Measurements from ENCODE around the gene COL6A3. TPM values are rescaled to one million over a fixed set of nuclear protein-coding genes. Genes with fewer than 3 reads are reported as not detected.

Gene COL6A3
- total RNA-seq, 6 experiments from 2014 or later: 4.5 to 21.1 (median 8.8) TPM

DNA sequence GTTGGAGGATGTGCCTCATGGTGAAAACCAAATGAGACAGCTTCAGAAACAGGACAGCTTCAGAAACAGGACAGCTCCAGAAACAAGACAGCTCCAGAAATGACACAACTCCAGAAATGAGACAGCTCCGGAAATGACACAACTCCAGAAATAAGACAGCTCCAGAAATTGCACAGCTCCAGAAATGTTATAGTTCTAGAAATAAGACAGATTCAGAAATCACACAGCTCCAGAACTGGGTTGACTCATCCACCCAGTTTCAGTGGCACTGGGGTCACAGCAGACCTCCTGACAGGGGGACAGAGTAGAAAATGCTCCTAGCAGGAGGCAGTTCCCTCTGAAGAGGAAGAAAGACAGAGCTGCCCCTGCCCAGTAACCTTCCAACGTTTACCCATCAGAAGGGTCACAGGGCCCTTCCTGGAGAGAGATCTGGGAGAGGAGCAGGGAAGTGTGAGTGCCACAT lies 26.9 kb upstream of the COL6A3 start:
- Histone ChIP-seq H3K27me3 (no peaks in the 10 kb centered on the region), H3K4me3 (no peak overlapping the region), H3K9me3 (no peaks in the 10 kb centered on the region), H3K36me3 (no peaks in the 10 kb centered on the region), H3K27ac (no peak overlapping the region), H3K4me1 (no peaks in the 10 kb centered on the region)
- ATAC-seq (no peak), DNase-seq (no peak)
- intact Hi-C loops (cut with DNase I): no loop called here
- TF ChIP-seq CTCF (IDR thresholded peaks at IDR 0.05) (no peak), POLR2A (IDR thresholded peaks at IDR 0.05) (no peak)
- 7% methylated on average over 2 of the region's 2 CpGs for WGBS (ENCODE audit: insufficient coverage, low coverage, low lambda C conversion rate, missing lambda C conversion rate)

DNA sequence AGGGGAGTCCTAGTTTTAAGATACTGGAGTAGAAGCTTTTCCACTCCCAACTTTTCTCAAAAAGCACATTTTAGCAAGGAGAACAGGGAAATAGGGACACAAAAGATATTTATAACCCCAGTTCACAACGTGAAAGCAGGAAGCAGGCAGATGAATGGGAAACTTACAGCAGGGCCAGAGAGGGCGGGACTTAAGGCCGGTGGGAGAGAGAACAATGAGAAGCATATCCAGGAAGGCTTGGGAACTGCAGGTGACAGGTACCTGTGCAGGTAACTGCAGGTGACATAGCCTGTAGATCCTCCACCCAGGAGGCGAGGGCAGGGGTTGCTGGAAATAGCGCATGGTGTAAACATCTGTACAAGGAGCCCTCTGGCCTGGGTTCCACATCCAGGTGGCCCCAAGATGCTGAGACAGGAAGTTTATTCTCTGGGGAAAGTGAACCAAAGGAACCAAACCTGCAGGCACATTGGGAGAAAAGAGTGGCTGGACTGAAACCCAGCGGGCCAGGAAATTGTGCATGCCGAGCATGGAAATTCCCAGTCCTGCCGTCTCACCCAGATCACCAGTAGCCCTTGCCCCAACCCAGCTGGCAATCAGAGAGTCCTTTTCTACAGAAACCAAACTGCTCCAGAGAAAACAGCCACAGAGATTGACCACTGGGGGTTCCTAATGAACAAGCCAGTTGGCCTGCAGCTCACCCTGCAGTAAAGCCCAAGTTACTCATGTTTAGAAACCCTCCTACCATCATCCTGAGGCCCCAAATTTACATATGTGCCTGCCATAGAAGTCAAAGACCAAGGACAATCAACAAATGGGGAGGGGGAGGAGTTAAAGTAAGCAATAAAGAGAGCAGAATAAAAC lies 24.3 kb upstream of the COL6A3 start:
- intact Hi-C loops (cut with DNase I): no loop called here
- Histone ChIP-seq H3K27ac (no peak overlapping the region), H3K36me3 (no peaks in the 10 kb centered on the region), H3K27me3 (no peaks in the 10 kb centered on the region), H3K4me1 (no peaks in the 10 kb centered on the region), H3K9me3 (no peaks in the 10 kb centered on the region), H3K4me3 (no peak overlapping the region)
- WGBS (ENCODE audit: insufficient coverage, low coverage, low lambda C conversion rate, missing lambda C conversion rate): 12% methylated on average over 3 of the region's 8 CpGs
- ATAC-seq: no peak
- no peak for DNase-seq
- TF ChIP-seq CTCF (IDR thresholded peaks at IDR 0.05) (no peak), POLR2A (IDR thresholded peaks at IDR 0.05) (no peak)

DNA sequence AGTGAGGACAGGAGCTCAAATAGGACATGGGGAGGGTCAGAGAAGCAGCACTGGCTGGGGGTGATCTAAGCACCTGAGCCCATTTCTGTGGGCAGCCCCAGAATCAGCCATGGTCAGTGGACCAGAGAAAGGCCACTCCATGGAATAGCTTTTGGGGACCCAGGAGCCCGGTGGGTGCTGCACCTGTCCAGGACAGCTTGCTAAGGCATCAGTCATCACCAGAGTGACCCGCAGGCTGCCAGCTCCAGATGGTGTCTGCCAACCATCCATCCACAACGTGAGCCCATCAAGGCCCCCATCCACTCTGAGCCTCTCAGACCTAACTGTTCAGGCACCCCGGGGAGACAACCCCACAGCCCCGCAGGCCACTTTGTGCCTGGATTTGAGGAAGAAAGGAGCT lies 23.6 kb upstream of the COL6A3 start:
- Histone ChIP-seq H3K27ac (no peak overlapping the region), H3K27me3 (no peaks in the 10 kb centered on the region), H3K4me1 (no peaks in the 10 kb centered on the region), H3K36me3 (no peaks in the 10 kb centered on the region), H3K9me3 (no peaks in the 10 kb centered on the region), H3K4me3 (no peak overlapping the region)
- intact Hi-C loops (cut with DNase I): no loop called here
- DNase-seq: no peak
- no peak for ATAC-seq
- TF ChIP-seq POLR2A (IDR thresholded peaks at IDR 0.05): no peak
- no peak for TF ChIP-seq CTCF (IDR thresholded peaks at IDR 0.05)
- WGBS (ENCODE audit: insufficient coverage, low coverage, low lambda C conversion rate, missing lambda C conversion rate): no CpG with 5 or more reads among the region's 5 CpGs

DNA sequence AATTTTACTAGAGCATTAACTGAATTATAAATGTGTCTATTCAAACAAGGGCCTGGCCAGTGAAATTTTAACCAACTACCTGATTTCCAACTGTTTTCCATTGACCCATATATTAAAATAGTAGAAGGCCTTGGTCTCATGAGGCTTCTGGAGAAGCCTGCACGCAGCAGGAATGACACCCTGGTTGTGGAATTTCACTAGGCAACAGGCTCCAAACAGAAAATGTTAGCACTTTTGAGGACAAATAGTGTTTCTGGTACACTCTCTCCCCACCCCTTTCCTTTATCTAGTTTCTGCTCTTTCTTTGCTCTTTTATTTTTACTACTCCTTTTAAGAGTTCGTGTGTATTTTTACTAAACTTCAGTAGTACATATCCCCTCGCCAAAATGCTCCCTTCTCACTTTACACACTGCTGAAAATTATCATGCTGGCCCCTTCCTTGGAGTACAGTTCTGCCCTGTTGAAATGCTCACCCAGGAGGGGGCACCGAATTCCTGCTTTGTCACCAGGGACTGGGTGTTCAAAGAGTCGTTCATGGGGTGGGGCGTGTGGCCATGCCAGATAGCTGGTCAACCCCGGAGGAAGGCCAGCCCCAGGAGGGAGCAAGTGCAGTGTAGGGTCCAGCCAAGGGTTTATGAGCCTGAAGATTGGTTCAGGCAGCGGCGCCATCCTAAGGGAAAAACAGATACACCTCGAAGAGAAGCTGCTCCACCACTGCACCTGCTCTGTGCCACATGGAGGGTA lies 22.1 kb upstream of the COL6A3 start:
- 60% methylated on average over 6 of the region's 10 CpGs for WGBS (ENCODE audit: insufficient coverage, low coverage, low lambda C conversion rate, missing lambda C conversion rate)
- Histone ChIP-seq H3K4me3 (no peak overlapping the region), H3K27ac (peak overlapping the region in 1 of 3 donors; percentile 29), H3K36me3 (no peaks in the 10 kb centered on the region), H3K9me3 (no peaks in the 10 kb centered on the region), H3K4me1 (no peaks in the 10 kb centered on the region), H3K27me3 (no peaks in the 10 kb centered on the region)
- TF ChIP-seq POLR2A (IDR thresholded peaks at IDR 0.05): no peak
- TF ChIP-seq CTCF (IDR thresholded peaks at IDR 0.05): no peak
- DNase-seq (no peak), ATAC-seq (no peak)
- intact Hi-C loops (cut with DNase I): no loop called here

All from right lobe of liver (tissue), 6 donors.